HEK293 (cell line): ENCODE measurements around the gene SYN1.
"Not testable (repeated sequence)": the region's sequence is repeated elsewhere in the genome, so short reads cannot be mapped to it uniquely, and the experiment has no call there.

ENCODE experiments used
- CTCF ChIA-PET: fragments of 350-600 bp; formaldehyde crosslinking; extraction: SDS; loops from one replicate; lab custom pipeline; 2021; ENCODE audit warnings: antibody characterized with exemption; lab: Yijun Ruan, JAX
- POLR2A ChIA-PET: fragments of 300-600 bp; formaldehyde crosslinking; extraction: SDS; loops from one replicate; lab custom pipeline; 2020; ENCODE audit warnings: antibody characterized with exemption, inconsistent platforms; lab: Yijun Ruan, JAX
- H3K27ac ChIP-seq: fragments of 200-500 bp; sonication (Bioruptor generic); 2 replicates; pipeline ENCODE4 v1.5.1; 2014; ENCODE audit warnings: low read depth, low read length, control low read depth, inconsistent platforms; ENCODE audit errors: extremely low read depth
- H3K36me3 ChIP-seq, 2 experiments: fragments of 200-500 bp in 1 of 2; sonication (Bioruptor generic) in 1 of 2; 1 replicate in 1 of 2; 2 replicates in 1 of 2; pipeline ENCODE4 v1.5.1; 2014 to 2017; ENCODE audit warnings: inconsistent platforms in 2 of 2, low read length in 2 of 2; ENCODE audit not compliant: control insufficient read depth in 2 of 2, insufficient read depth in 1 of 2
- H3K4me1 ChIP-seq: fragments of 200-500 bp; sonication (Bioruptor generic); 2 replicates; pipeline ENCODE4 v1.5.1; 2014; ENCODE audit warnings: mild to moderate bottlenecking, low read length, inconsistent platforms; ENCODE audit not compliant: control insufficient read depth, insufficient read depth
- H3K4me3 ChIP-seq: 2 replicates; pipeline ENCODE4 v1.5.1; 2011; ENCODE audit warnings: low read depth, mild to moderate bottlenecking, control low read depth, low read length, moderate library complexity
- H3K9me3 ChIP-seq: fragments of 200-500 bp; sonication (Bioruptor generic); 2 replicates; pipeline ENCODE4 v1.5.1; 2014; ENCODE audit warnings: low read depth, low read length, inconsistent platforms; ENCODE audit not compliant: control insufficient read depth, insufficient read depth
- BCL11A ChIP-seq: fragments of 450-650 bp; formaldehyde crosslinking; IDR thresholded peaks from 2 replicates; pipeline ENCODE4 v1.5.1; 2016; ENCODE audit warnings: low read depth, missing biosample characterization, missing genetic modification characterization
- CTCF ChIP-seq: fragments of 450-650 bp; formaldehyde crosslinking; IDR thresholded peaks from 2 replicates; pipeline ENCODE4 v1.5.1; 2016; ENCODE audit warnings: missing biosample characterization, missing genetic modification characterization
- KLF1 ChIP-seq: fragments of 450-650 bp; formaldehyde crosslinking; IDR thresholded peaks from 2 replicates; pipeline ENCODE4 v1.5.1; 2016; ENCODE audit warnings: missing biosample characterization, missing genetic modification characterization
- KLF10 ChIP-seq: fragments of 450-650 bp; IDR thresholded peaks from 2 replicates; pipeline ENCODE4 v1.5.1; 2018; ENCODE audit warnings: missing biosample characterization, mild to moderate bottlenecking, missing genetic modification characterization
- PBX3 ChIP-seq: sonication (generic); formaldehyde crosslinking; IDR thresholded peaks from 2 replicates; pipeline ENCODE4 v1.8.1; 2022; ENCODE audit warnings: mild to moderate bottlenecking, moderate library complexity, missing genetic modification reagents
- SCRT2 ChIP-seq: fragments of 450-650 bp; formaldehyde crosslinking; IDR thresholded peaks from 2 replicates; pipeline ENCODE4 v1.5.1; 2016; ENCODE audit warnings: missing biosample characterization, missing genetic modification characterization
- SETDB1 ChIP-seq: IDR thresholded peaks from one replicate; pipeline ENCODE4 v1.6.1; 2017; ENCODE audit warnings: mild to moderate bottlenecking, low read length, moderate library complexity, mixed read lengths; ENCODE audit not compliant: insufficient read length
- SP7 ChIP-seq: fragments of 450-650 bp; formaldehyde crosslinking; IDR thresholded peaks from 2 replicates; pipeline ENCODE4 v1.5.1; 2016; ENCODE audit warnings: missing biosample characterization, missing genetic modification characterization
- WT1 ChIP-seq: fragments of 450-650 bp; formaldehyde crosslinking; IDR thresholded peaks from 2 replicates; pipeline ENCODE4 v1.5.1; 2016; ENCODE audit warnings: missing biosample characterization, missing genetic modification characterization
- ZBTB8A ChIP-seq: fragments of 450-650 bp; formaldehyde crosslinking; IDR thresholded peaks from 2 replicates; pipeline ENCODE4 v1.5.1; 2016; ENCODE audit warnings: missing biosample characterization, missing genetic modification characterization
- ZNF121 ChIP-seq: fragments of 450-650 bp; formaldehyde crosslinking; IDR thresholded peaks from 2 replicates; pipeline ENCODE4 v1.5.1; 2016; ENCODE audit warnings: missing biosample characterization, missing genetic modification characterization
- ZNF19 ChIP-seq: fragments of 450-650 bp; formaldehyde crosslinking; IDR thresholded peaks from 2 replicates; pipeline ENCODE4; 2016; ENCODE audit warnings: missing biosample characterization, missing genetic modification characterization, low read depth
- ZNF311 ChIP-seq: fragments of 450-650 bp; formaldehyde crosslinking; IDR thresholded peaks from 2 replicates; pipeline ENCODE4 v1.5.1; 2017; ENCODE audit warnings: missing biosample characterization, missing genetic modification characterization, borderline replicate concordance
- ZNF404 ChIP-seq: fragments of 450-650 bp; formaldehyde crosslinking; IDR thresholded peaks from 2 replicates; pipeline ENCODE4 v1.5.1; 2017; ENCODE audit warnings: missing biosample characterization, missing genetic modification characterization
- ZNF585B ChIP-seq: fragments of 450-650 bp; formaldehyde crosslinking; IDR thresholded peaks from 2 replicates; pipeline ENCODE4 v1.5.1; 2016; ENCODE audit warnings: missing biosample characterization, missing genetic modification characterization
- ZNF660 ChIP-seq: fragments of 450-650 bp; IDR thresholded peaks from 2 replicates; pipeline ENCODE4 v1.5.1; 2018; ENCODE audit warnings: missing biosample characterization, mild to moderate bottlenecking, missing genetic modification characterization
- ZNF701 ChIP-seq: fragments of 450-650 bp; formaldehyde crosslinking; IDR thresholded peaks from 2 replicates; pipeline ENCODE4 v1.5.1; 2016; ENCODE audit warnings: missing biosample characterization, missing genetic modification characterization
- ZNF776 ChIP-seq: fragments of 450-650 bp; formaldehyde crosslinking; IDR thresholded peaks from 2 replicates; pipeline ENCODE4 v1.5.0; 2017; ENCODE audit warnings: missing biosample characterization, missing genetic modification characterization, borderline replicate concordance

The SYN1 gene

GRCh38 chrX:47603125-47603524 lies 16.5 kb downstream of the SYN1 start:
- POLR2A ChIA-PET, H3K27ac ChIP-seq, H3K9me3 ChIP-seq, H3K36me3 ChIP-seq, H3K4me3 ChIP-seq, H3K4me1 ChIP-seq, CTCF ChIA-PET: not testable (repeated sequence)
- peak; percentile 72; the same call in 1 of the 2 replicates for TF ChIP-seq ZNF121 (tag by site-specific recombination)

GRCh38 chrX:47597222-47597621 lies 22.4 kb downstream of the SYN1 start:
- no peak overlapping the region for H3K4me3 ChIP-seq
- H3K9me3 ChIP-seq = no peaks in the 10 kb centered on the region; the same call in 1 of the 2 replicates
- TF ChIP-seq SP7 (tag by site-specific recombination) (no peak), SETDB1 (peak; percentile 33), KLF1 (no peak)
- ChIA-PET POLR2A (interaction anchor here (0.6 kb wide), 1 partner anchor 62 kb away, joined by 3 read pairs; the partner anchor contains the start of gene UXT), CTCF (no interaction called here)
- no peaks in the 10 kb centered on the region for H3K4me1 ChIP-seq
- no peaks in the 10 kb centered on the region for H3K36me3 ChIP-seq
- no peak overlapping the region for H3K27ac ChIP-seq

GRCh38 chrX:47596256-47596655 lies 23.4 kb downstream of the SYN1 start:
- POLR2A ChIA-PET = no interaction called here
- no peaks in the 10 kb centered on the region for H3K4me1 ChIP-seq
- TF ChIP-seq SCRT2 (no peak), PBX3 (no peak), ZNF701 (no peak), KLF10 (no peak), CTCF (tag by site-specific recombination) (no peak), ZNF585B (tag by site-specific recombination) (no peak)
- TF ChIP-seq, all 188 proteins: peak for 0
- Histone ChIP-seq H3K27ac (no peak overlapping the region), H3K9me3 (no peaks in the 10 kb centered on the region; the same call in 1 of the 2 replicates), H3K36me3 (no peaks in the 10 kb centered on the region), H3K4me3 (no peak overlapping the region)
- CTCF ChIA-PET = interaction anchor here (1.2 kb wide), 1 partner anchor 27 kb away, joined by 3 read pairs; no protein-coding TSS in a partner anchor

GRCh38 chrX:47595716-47596251 lies 23.9 kb downstream of the SYN1 start:
- H3K4me3 ChIP-seq = no peak overlapping the region
- TF ChIP-seq ZNF19 (tag by site-specific recombination) = no peak
- TF ChIP-seq ZNF404 (tag by site-specific recombination) = no peak
- no peak for TF ChIP-seq ZNF660 (tag by site-specific recombination)
- no peak for TF ChIP-seq ZNF311 (tag by site-specific recombination)
- no peak for TF ChIP-seq ZNF776 (tag by site-specific recombination)
- no peak for TF ChIP-seq WT1 (tag by site-specific recombination)
- TF ChIP-seq BCL11A (tag by site-specific recombination) = no peak
- no peak for TF ChIP-seq ZBTB8A (tag by site-specific recombination)
- no peaks in the 10 kb centered on the region for H3K4me1 ChIP-seq
- no peaks in the 10 kb centered on the region; the same call in 1 of the 2 replicates for H3K9me3 ChIP-seq
- no peak overlapping the region for H3K27ac ChIP-seq
- POLR2A ChIA-PET = no interaction called here
- CTCF ChIA-PET = interaction anchor here (0.6 to 1.2 kb wide), 2 partner anchors 13 to 27 kb away, joined by 3 read pairs; partner anchors contain the start of gene TIMP1
- no peaks in the 10 kb centered on the region for H3K36me3 ChIP-seq
